Activated CD8-positive, alpha-beta T cell treated with anti-CD3 and anti-CD28 coated beads, Interleukin-2, amount 10 ng/mL, durations not matched to agents 7 days and 5 days (primary cell): ENCODE data around the gene TP53TG3F. TPM values are rescaled to one million over a fixed set of nuclear protein-coding genes. Genes with fewer than 3 reads are reported as not detected.
"Not testable (repeated sequence)": the region's sequence is repeated elsewhere in the genome, so short reads cannot be mapped to it uniquely, and the experiment has no call there.

Experiments used
- ATAC-seq: fragments of 150-1000 bp; cut with Tn5 transposase; one replicate; pipeline ENCODE4 v1.10.0; 2021; ENCODE audit warnings: moderate library complexity
- CTCF ChIA-PET: fragments of 350-600 bp; sonication (Branson Sonifier 250); formaldehyde crosslinking; loops from one replicate; lab custom pipeline; 2021; ENCODE audit warnings: antibody characterized with exemption; lab: Charles Lee
- POLR2A ChIA-PET: fragments of 350-600 bp; sonication (Branson Sonifier 250); formaldehyde crosslinking; loops from one replicate; lab custom pipeline; 2021; ENCODE audit warnings: antibody characterized with exemption; lab: Charles Lee
- DNase-seq: peaks from one replicate; pipeline ENCODE4 v3.0.0-alpha.2; 2020
- H3K27ac Mint-ChIP-seq: one replicate; pipeline ENCODE4 v1.8.0; 2021; ENCODE audit warnings: mild to moderate bottlenecking, mixed read lengths
- H3K27me3 Mint-ChIP-seq: one replicate; pipeline ENCODE4 v1.8.0; 2021; ENCODE audit warnings: low read depth, mixed read lengths
- H3K36me3 Mint-ChIP-seq: one replicate; pipeline ENCODE4 v1.8.0; 2021; ENCODE audit warnings: low read depth, mixed read lengths
- H3K4me1 Mint-ChIP-seq: one replicate; pipeline ENCODE4 v1.8.0; 2021; ENCODE audit warnings: low read depth, mixed read lengths
- H3K4me3 Mint-ChIP-seq: one replicate; pipeline ENCODE4 v1.8.0; 2021; ENCODE audit warnings: mild to moderate bottlenecking, mixed read lengths
- H3K9me3 Mint-ChIP-seq: one replicate; pipeline ENCODE4 v1.8.0; 2022; ENCODE audit warnings: mixed read lengths; ENCODE audit not compliant: insufficient read depth
- total RNA-seq, 2 experiments: library from RNA; stranded (reverse); gene quantifications; one replicate each; pipeline ENCODE4 v1.2.3, GENCODE V29; 2021

The TP53TG3F gene, protein sequence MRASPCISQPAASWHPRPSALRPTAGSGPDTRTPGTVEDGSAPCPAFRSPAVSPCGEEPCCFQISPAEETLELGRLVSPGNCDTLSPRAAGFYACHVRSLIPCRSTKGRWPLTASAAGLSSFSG
- total RNA-seq = not detected

- H3K4me1 Mint-ChIP-seq, H3K4me3 Mint-ChIP-seq, CTCF ChIA-PET, DNase-seq, ATAC-seq, H3K36me3 Mint-ChIP-seq, H3K27me3 Mint-ChIP-seq, POLR2A ChIA-PET, H3K27ac Mint-ChIP-seq, H3K9me3 Mint-ChIP-seq: not testable (repeated sequence)
Observed at GRCh38 chr16:33459312-33459711, at the start of gene TP53TG3F. TSS of gene TP53TG3F (plus strand) at chr16:33459612. CDS start at chr16:33459680, 68 bp downstream.

DNA sequence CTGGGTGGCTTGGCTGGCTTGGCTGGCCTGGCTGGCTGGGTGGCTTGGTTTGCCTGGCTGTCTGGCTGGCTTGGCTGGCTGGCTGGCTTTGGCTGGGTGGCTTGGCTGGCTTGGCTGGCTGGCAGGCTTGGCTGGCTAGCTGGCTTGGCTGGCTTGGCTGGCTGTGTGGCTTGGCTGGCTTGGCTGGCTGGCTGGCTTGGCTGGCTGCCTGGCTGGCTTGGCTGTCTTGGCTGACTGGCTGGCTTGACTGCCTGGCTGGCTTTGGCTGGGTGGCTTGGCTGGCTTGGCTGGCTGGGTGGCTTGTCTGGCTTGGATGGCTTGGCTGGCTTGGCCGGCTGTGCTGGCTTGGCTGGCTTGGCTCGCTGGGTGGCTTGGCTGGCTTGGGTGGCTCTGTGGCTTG lies 32.2 kb downstream of the TP53TG3F start:
- ATAC-seq, H3K4me3 Mint-ChIP-seq, CTCF ChIA-PET, H3K36me3 Mint-ChIP-seq, H3K27ac Mint-ChIP-seq, H3K27me3 Mint-ChIP-seq, POLR2A ChIA-PET, DNase-seq, H3K9me3 Mint-ChIP-seq, H3K4me1 Mint-ChIP-seq: not testable (repeated sequence)

- ATAC-seq, H3K9me3 Mint-ChIP-seq, CTCF ChIA-PET, DNase-seq, H3K27me3 Mint-ChIP-seq, POLR2A ChIA-PET, H3K36me3 Mint-ChIP-seq, H3K4me1 Mint-ChIP-seq, H3K4me3 Mint-ChIP-seq, H3K27ac Mint-ChIP-seq: not testable (repeated sequence)
Observed at GRCh38 chr16:33507231-33507630, 47.8 kb downstream of the TP53TG3F start.

- CTCF ChIA-PET, H3K27me3 Mint-ChIP-seq, H3K4me1 Mint-ChIP-seq, H3K27ac Mint-ChIP-seq, H3K4me3 Mint-ChIP-seq, H3K9me3 Mint-ChIP-seq, H3K36me3 Mint-ChIP-seq, DNase-seq, ATAC-seq, POLR2A ChIA-PET: not testable (repeated sequence)
Observed at GRCh38 chr16:33509070-33509469, 49.7 kb downstream of the TP53TG3F start.

DNA sequence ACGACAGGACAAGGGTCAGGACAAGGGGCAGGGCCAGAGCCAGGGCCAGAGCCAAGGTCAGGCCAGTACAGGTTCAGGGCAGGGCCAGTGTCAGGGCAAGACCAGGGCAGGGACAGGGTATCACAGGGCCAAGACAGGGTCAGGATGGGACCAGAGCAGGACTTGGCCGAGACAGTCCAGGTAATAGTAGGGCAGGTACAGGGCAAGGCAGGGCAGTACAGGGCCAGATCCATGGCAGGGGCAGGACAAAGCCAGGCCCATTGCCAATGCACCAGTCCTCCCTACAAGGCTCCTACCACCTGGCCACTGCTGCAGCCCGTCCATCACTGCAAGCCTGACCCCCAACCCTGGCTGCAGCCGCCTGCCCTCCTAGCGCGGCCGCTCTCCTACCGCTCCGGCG lies 50.5 kb downstream of the TP53TG3F start:
- H3K4me3 Mint-ChIP-seq, H3K36me3 Mint-ChIP-seq, H3K9me3 Mint-ChIP-seq, H3K27me3 Mint-ChIP-seq, POLR2A ChIA-PET, DNase-seq, ATAC-seq, H3K4me1 Mint-ChIP-seq, H3K27ac Mint-ChIP-seq, CTCF ChIA-PET: not testable (repeated sequence)

Other genes starting within 250 kb of the TP53TG3F start
- not detected for gene TP53TG3E, start 155.3 kb upstream of the TP53TG3F start, total RNA-seq
- gene TP53TG3B, start 98.8 kb upstream of the TP53TG3F start, total RNA-seq = not detected